Stimulated activated CD8-positive, alpha-beta memory T cell treated with anti-CD3 and anti-CD28 coated beads, Interleukin-15, amount 100 ng/mL, for 24 hours (primary cell): Measurements from ENCODE around the gene GOLGA8G.
"Not testable (repeated sequence)": the region's sequence is repeated elsewhere in the genome, so short reads cannot be mapped to it uniquely, and the experiment has no call there.

ENCODE experiments used
- DNase-seq: peaks from one replicate; pipeline ENCODE4 v3.0.0-alpha.2; 2020; ENCODE audit warnings: low read depth

GOLGA8G gene, protein sequence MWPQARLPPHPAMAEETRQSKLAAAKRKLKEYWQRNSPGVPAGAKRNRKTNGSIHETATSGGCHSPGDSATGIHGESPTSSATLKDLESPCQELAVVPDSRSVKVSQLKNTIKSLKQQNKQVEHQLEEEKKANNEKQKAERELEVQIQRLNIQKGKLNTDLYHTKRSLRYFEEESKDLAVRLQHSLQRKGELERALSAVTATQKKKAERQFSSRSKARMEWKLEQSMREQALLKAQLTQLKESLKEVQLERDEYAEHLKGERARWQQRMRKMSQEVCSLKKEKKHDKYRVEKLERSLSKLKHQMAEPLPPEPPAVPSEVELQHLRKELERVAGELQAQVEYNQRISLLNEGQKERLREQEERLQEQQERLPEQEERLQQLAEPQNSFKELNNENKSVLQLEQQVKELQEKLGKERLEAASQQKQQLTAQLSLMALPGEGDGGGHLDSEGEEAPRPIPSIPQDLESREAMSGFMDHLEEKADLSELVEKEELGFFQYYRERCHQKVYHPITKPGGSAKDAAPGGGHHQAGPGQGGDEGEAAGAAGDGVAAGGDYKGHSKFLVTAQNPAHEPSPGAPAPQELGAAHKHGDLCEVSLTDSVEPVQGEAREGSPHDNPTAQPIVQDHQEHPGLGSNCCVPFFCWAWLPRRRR

DNA sequence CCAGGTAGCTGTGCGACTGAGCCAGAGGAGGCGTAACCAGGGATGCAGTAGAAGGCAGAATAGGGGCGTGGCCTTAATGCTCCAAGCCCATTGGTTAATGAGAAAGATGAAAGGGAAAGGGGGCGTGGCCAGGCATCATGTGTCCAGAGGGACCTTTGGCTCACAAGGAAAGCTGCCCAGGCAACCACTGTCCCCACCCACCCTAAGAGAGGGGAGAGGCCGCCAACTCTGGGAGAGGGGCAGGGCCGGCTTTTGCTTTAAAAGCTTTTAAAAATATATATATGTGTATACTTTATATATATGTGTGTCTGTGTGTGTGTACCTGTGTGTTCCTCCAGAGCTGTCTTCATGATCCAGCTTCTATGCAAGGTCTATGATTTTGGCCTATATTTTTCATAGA lies at the start of gene GOLGA8G:
Gene GOLGA8G (minus strand): TSS at position 18 of the 400 bp plus-strand sequence. CDS start 62 bp downstream, outside the sequence.
- DNase-seq, result not testable (repeated sequence)

DNA sequence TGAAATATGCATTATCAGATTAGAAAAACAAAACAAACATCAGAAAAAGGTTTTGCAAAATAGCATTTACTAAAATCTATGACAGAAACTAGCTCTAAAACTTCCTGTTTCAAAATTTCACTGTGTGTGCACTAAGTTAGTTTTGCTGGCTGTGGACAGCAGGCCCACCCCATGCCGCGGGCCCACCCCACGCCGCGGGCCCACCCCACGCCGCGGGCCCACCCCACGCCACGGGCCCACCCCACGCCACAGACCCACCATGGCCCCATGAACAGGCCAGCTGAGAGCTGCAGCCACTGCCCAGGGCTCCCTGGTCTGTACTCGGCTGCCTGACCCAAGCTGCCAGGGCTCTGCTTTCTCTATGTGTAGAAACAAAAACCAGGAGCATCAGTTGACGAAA lies 40.6 kb upstream of the GOLGA8G start:
- DNase-seq, result not testable (repeated sequence)

DNA sequence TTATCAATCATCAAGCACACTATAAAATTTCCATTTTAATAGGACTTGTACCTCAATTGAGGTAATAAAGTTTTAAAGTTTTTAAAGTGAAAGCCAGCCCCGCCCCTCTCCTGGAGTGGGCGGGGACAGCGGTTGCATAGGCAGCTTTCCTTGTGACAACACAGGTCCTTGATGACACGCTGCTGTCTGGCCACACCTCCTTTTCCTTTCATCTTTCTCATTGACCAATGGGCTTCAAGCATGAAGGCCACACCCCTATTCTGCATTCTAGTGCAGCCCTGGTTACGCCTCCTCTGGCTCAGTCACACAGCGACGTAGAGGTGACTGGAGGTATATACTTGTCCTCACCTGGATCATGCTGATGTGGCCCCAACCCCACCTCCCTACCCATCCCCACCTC lies 20.5 kb upstream of the GOLGA8G start, which contains the start of gene GOLGA6L25:
Gene GOLGA6L25 (plus strand): TSS at position 301 of the 400 bp plus-strand sequence. CDS start 61 bp downstream, at position 362.
- not testable (repeated sequence) for DNase-seq

DNA sequence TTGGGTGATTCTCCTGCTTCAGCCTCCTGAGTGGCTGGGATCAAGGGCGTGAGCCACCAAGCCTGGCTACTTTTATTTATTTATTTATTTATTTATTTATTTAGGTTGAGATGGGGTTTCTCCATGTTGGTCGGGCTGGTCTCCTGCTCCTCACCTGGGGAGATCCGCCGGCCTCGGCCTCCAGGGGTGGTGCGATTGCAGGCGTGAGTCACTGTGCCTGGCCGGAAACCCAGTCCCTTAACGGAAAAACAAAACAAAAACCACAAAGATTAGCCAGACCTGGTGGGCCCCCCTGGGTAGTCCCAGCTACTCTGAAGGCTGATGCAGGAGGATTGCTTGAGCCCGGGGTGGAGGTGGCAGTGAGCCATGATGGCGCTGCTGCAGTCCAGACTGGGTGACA lies 17.6 kb downstream of the GOLGA8G start:
- not testable (repeated sequence) for DNase-seq

DNA sequence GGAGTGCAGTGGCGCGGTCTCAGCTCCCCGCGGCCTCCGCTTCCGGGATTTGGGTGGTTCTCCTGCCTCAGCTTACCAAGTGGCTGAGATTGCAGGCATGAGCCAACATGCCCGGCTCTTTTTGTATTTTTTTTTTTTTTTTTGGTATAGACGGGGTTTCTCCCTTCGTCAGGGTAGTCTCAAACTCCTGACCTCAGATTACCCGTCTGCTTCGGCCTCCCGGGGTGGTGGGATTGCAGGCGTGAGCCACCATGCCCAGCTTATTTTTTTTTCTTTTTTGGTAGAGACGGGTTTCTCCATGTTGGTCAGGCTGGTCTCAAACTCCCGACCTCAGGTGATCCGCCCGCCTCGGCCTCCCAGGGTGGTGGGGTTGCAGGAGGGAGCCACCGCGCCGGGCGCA lies 18.6 kb downstream of the GOLGA8G start:
- DNase-seq, result not testable (repeated sequence)

DNA sequence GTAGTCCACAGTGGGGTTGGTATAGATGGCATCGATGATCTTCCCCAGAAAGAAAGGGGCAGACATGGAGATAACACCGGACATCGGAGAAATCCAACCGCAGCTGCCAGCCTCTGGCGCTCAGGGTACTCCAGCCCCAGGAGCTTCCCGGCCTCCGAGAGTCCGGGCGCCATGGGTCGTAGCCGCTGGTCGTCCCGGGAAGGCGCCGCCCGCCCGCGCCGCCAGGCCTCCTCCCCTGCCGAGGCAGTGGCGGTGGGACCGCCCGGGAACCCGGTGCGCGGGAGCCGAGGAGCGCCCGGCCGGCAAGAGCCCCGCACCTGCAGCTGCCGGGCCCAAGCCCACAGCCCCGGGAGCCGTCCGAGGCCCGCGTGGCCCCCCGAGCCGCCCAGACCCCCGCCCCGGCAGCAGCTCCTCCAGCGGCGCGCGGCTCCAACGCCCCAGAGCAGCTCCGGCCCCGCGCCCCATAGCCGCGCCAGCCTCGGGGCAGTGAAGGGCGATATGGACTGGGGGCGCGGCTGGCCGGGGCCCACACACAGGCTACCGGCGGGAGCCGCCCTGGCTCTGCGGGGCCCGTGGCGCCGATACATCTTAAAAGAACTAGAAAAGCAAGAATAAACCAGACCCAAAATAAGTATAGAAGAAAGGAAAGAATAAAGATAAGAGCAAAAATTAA lies 24.4 kb downstream of the GOLGA8G start:
- not testable (repeated sequence) for DNase-seq

DNA sequence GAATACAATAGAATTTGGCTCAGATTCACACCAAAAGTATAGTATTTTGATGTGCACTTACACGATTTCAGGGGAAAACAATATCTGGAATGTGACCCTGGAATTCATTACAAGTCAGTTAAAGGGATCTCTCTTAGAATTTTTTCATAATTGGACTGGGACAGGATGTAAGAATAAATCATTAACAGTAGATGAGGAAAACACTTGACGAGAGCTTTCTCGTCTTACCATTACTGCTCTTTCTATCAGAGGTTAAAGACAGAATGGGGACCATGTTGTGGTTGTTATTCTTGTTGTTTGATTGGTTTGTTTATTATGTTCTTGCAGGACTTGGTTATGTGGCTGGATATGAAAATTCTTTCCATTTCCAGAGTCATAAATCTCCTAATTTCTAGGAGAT lies 51.4 kb downstream of the GOLGA8G start:
- not testable (repeated sequence) for DNase-seq
